Type B pancreatic cell (in vitro differentiated cells): ENCODE measurements around the gene KIF18B. TPM values are rescaled to one million over a fixed set of nuclear protein-coding genes. Genes with fewer than 3 reads are reported as not detected.
A peak's percentile ranks its signal among the peaks of the same experiment; 100 is the strongest.

Source experiments
- DNase-seq: peaks from one replicate; pipeline ENCODE4 v3.0.0; 2021; ENCODE audit warnings: mixed read lengths; ENCODE audit not compliant: unreplicated experiment; ENCODE audit errors: extremely low spot score
- H3K27ac Mint-ChIP-seq: 2 replicates; pipeline ENCODE4 v1.8.0; 2021; ENCODE audit warnings: mild to moderate bottlenecking, mixed read lengths
- H3K27me3 Mint-ChIP-seq: 2 replicates; pipeline ENCODE4 v1.8.0; 2021; ENCODE audit warnings: mixed read lengths
- H3K36me3 Mint-ChIP-seq: 2 replicates; pipeline ENCODE4 v1.8.0; 2021; ENCODE audit warnings: mixed read lengths
- H3K4me1 Mint-ChIP-seq: one replicate; pipeline ENCODE4 v1.8.0; 2021; ENCODE audit warnings: mixed read lengths; ENCODE audit not compliant: unreplicated experiment
- H3K4me3 Mint-ChIP-seq: 2 replicates; pipeline ENCODE4 v1.8.0; 2021; ENCODE audit warnings: mild to moderate bottlenecking, mixed read lengths
- H3K9me3 Mint-ChIP-seq: 2 replicates; pipeline ENCODE4 v1.8.0; 2021; ENCODE audit warnings: mixed read lengths
- CTCF ChIP-seq: fragments of 200-600 bp; sonication (generic); conservative IDR thresholded peaks from 2 replicates; pipeline ENCODE4 v1.5.0; 2021; ENCODE audit warnings: antibody characterized with exemption, mild to moderate bottlenecking
- total RNA-seq: library from RNA; stranded (reverse); gene quantifications from 2 replicates; pipeline ENCODE4 v1.2.1, GENCODE V29; 2021; ENCODE audit warnings: low replicate concordance

The KIF18B gene
- total RNA-seq, 1 donor from 2014 or later: 49.3 TPM

GRCh38 chr17:44901411-44901921 lies 46.1 kb downstream of the KIF18B start:
- DNase-seq: no peak
- H3K27me3 Mint-ChIP-seq: peaks cover 4% of the 10 kb centered on the region
- no peaks in the 10 kb centered on the region for H3K9me3 Mint-ChIP-seq
- H3K36me3 Mint-ChIP-seq: peaks cover 4% of the 10 kb centered on the region
- H3K4me3 Mint-ChIP-seq: peak overlapping the region; percentile 95
- TF ChIP-seq CTCF: no peak
- H3K27ac Mint-ChIP-seq: no peak overlapping the region
- H3K4me1 Mint-ChIP-seq: peaks cover 5% of the 10 kb centered on the region

GRCh38 chr17:44900894-44901293 lies 46.7 kb downstream of the KIF18B start:
- Mint-ChIP-seq H3K27me3 (no peaks in the 10 kb centered on the region), H3K36me3 (peaks cover 5% of the 10 kb centered on the region), H3K4me1 (peaks cover 5% of the 10 kb centered on the region), H3K9me3 (no peaks in the 10 kb centered on the region), H3K27ac (peak overlapping the region; percentile 100), H3K4me3 (peak overlapping the region; percentile 95)
- no peak for TF ChIP-seq CTCF
- DNase-seq: no peak

- Mint-ChIP-seq H3K4me3 (peak within 1 kb of the TSS; percentile 95), H3K9me3 (no peaks in the 10 kb centered on the region), H3K4me1 (peaks cover 9% of the 10 kb centered on the region), H3K27ac (peak within 1 kb of the TSS; percentile 100), H3K27me3 (no peaks in the 10 kb centered on the region), H3K36me3 (peaks cover 10% of the 10 kb centered on the region)
- TF ChIP-seq CTCF: no peak
- DNase-seq: peak; percentile 93
These were observed 48.3 kb downstream of the KIF18B start, which contains the start of gene EFTUD2 for GRCh38 chr17:44899074-44899782. EFTUD2 (minus strand) TSS chr17:44899445; CDS start chr17:44894521, 4,924 bp downstream.

- H3K4me1 Mint-ChIP-seq: peaks cover 9% of the 10 kb centered on the region
- peak overlapping the region; percentile 95 for H3K4me3 Mint-ChIP-seq
- TF ChIP-seq CTCF: no peak
- H3K27ac Mint-ChIP-seq: peak overlapping the region; percentile 100
- no peaks in the 10 kb centered on the region for H3K9me3 Mint-ChIP-seq
- H3K36me3 Mint-ChIP-seq: peaks cover 10% of the 10 kb centered on the region
- no peak for DNase-seq
- H3K27me3 Mint-ChIP-seq: no peaks in the 10 kb centered on the region
These were observed 48.9 kb downstream of the KIF18B start for GRCh38 chr17:44898768-44899073.

- Mint-ChIP-seq H3K27me3 (no peaks in the 10 kb centered on the region), H3K9me3 (no peaks in the 10 kb centered on the region), H3K27ac (no peak overlapping the region), H3K4me3 (no peak overlapping the region), H3K36me3 (peaks cover 15% of the 10 kb centered on the region), H3K4me1 (peaks cover 9% of the 10 kb centered on the region)
- no peak for DNase-seq
- no peak for TF ChIP-seq CTCF
These were observed 52.9 kb downstream of the KIF18B start for GRCh38 chr17:44894642-44895041.
